Left lung (tissue), 10 donors: ENCODE measurements around the gene ADCK2. TPM values are rescaled to one million over a fixed set of nuclear protein-coding genes. Genes with fewer than 3 reads are reported as not detected.

Experiments used
- ATAC-seq: fragments of 200-7000 bp; cut with Tn5 transposase; one replicate; pipeline ENCODE4 v1.9.1; 2020; ENCODE audit warnings: moderate library complexity
- DNase-seq, 4 donors: peaks; one replicate each; pipeline ENCODE4 v3.0.0-alpha.2; 2013 to 2020
- H3K27ac ChIP-seq, 2 donors: fragments of 200-600 bp; sonication (generic) in 1 of 2; one replicate each; pipeline versions ENCODE4 v1.5.0 to v1.8.0; 2020 to 2021
- H3K27me3 ChIP-seq, 2 donors: fragments of 200-600 bp; sonication (generic) in 1 of 2; one replicate each; pipeline versions ENCODE4 v1.5.0 to v1.8.0; 2020 to 2021
- H3K36me3 ChIP-seq, 2 donors: fragments of 200-600 bp; sonication (generic) in 1 of 2; one replicate each; pipeline versions ENCODE4 v1.5.0 to v1.8.0; 2020 to 2021
- H3K4me1 ChIP-seq, 2 donors: fragments of 200-600 bp; one replicate each; pipeline ENCODE4 v1.8.0; 2021
- H3K4me3 ChIP-seq, 2 donors: fragments of 200-600 bp; sonication (generic) in 1 of 2; one replicate each; pipeline versions ENCODE4 v1.5.0 to v1.8.0; 2020 to 2021; ENCODE audit warnings: mild to moderate bottlenecking in 1 of 2
- H3K9me3 ChIP-seq, 2 donors: fragments of 200-600 bp; sonication (generic) in 1 of 2; one replicate each; pipeline versions ENCODE4 v1.5.0 to v1.8.0; 2020 to 2021
- intact Hi-C, 2 donors: fragments of 100-400 bp; cut with DNase I; formaldehyde crosslinking; loops; one replicate each; pipeline versions ENCODE4 v1.11.2 to v1.14.2; 2022
- polyA plus RNA-seq, 6 donors: library from polyadenylated mRNA; unstranded; fragments of 120-200 nt; gene quantifications; one replicate each; pipeline ENCODE4 v1.2.1, GENCODE V29; 2013; ENCODE audit not compliant: insufficient read length in 6 of 6
- total RNA-seq, 2 donors: library from RNA; stranded (reverse); fragmentation: NEBNext Ultra II Directional; extraction: Animal tissue kit (Norgen Biotek cat#: 25700); gene quantifications; one replicate each; pipeline ENCODE4 v1.2.1, GENCODE V29; 2021
- TF ChIP-seq, protein P1 (sequence below), 2 donors: fragments of 200-600 bp; sonication (generic) in 1 of 2; IDR thresholded peaks; one replicate each; pipeline versions ENCODE4 v1.5.0 to v1.8.0; 2021; ENCODE audit warnings: antibody characterized with exemption in 2 of 2
- donor health status: DM: no; HTN: yes; CAD: no.
- donor health status: DM: no; HTN: no; CAD: no.

The ADCK2 gene
- total and polyA plus RNA-seq, 8 donors: 14.5 to 22.0 (median 17.7) TPM

DNA sequence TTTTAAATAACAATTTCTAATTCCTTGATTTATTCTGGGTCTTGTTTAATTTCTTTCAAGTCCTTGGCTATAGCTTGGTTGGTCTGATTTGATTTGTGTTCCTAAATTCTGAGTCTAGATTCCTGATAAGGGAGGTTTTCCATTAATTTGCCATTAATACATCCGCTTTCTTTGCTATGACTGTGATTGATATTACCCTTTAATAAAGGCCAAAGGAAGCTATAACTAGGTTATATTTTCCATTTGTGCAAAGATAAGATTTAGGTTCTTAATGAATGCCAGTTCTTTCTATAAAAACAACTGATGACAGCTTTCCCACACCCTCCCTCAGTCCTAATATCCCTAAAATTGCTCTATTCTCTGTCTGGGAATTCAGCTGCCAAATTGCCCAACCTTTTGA, 52.0 kb downstream of the ADCK2 start:
- DNase-seq (no peak), ATAC-seq (no peak)
- TF ChIP-seq, protein P1, sequence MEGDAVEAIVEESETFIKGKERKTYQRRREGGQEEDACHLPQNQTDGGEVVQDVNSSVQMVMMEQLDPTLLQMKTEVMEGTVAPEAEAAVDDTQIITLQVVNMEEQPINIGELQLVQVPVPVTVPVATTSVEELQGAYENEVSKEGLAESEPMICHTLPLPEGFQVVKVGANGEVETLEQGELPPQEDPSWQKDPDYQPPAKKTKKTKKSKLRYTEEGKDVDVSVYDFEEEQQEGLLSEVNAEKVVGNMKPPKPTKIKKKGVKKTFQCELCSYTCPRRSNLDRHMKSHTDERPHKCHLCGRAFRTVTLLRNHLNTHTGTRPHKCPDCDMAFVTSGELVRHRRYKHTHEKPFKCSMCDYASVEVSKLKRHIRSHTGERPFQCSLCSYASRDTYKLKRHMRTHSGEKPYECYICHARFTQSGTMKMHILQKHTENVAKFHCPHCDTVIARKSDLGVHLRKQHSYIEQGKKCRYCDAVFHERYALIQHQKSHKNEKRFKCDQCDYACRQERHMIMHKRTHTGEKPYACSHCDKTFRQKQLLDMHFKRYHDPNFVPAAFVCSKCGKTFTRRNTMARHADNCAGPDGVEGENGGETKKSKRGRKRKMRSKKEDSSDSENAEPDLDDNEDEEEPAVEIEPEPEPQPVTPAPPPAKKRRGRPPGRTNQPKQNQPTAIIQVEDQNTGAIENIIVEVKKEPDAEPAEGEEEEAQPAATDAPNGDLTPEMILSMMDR (IDR thresholded peaks at IDR 0.05): no peak
- intact Hi-C loops: no loop called here
- no peaks in the 10 kb centered on the region for H3K9me3 ChIP-seq
- no peak overlapping the region for H3K4me3 ChIP-seq
- peaks cover 0 to 3% of the 10 kb centered on the region in 2 donors for H3K4me1 ChIP-seq
- no peak overlapping the region for H3K27ac ChIP-seq
- H3K27me3 ChIP-seq: no peaks in the 10 kb centered on the region
- peaks cover 0 to 6% of the 10 kb centered on the region in 2 donors for H3K36me3 ChIP-seq

GRCh38 chr7:140726281-140726680, 53.5 kb downstream of the ADCK2 start:
- Histone ChIP-seq H3K9me3 (no peaks in the 10 kb centered on the region), H3K4me3 (no peak overlapping the region), H3K27ac (no peak overlapping the region), H3K4me1 (no peaks in the 10 kb centered on the region), H3K36me3 (peaks cover 0 to 16% of the 10 kb centered on the region in 2 donors), H3K27me3 (no peaks in the 10 kb centered on the region)
- TF ChIP-seq, protein P1 (IDR thresholded peaks at IDR 0.05): peak in 1 of 2 donors; percentile 10
- ATAC-seq (peak; percentile 37), DNase-seq (peak in 1 of 4 donors; percentile 7)
- intact Hi-C loops: no loop called here

DNA sequence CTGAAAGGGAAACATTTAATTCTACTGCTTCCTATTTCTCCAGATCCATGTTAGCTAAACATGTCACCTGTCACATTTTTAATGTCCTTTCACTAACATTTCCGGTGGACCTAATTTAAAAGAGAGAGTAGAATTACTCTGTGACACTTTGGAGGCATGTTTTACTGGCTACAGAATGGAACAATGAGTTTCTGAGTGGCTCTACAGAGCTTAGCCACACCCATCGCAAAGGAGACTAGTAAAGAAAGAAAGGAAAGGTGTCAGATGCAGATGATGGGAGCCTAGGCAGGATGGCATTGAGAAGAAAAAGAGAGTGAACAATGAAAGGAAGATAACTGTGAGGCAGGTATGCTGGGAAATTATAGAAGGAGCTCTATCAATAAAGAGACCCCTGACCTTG, 59.7 kb downstream of the ADCK2 start:
- peaks cover 0 to 37% of the 10 kb centered on the region in 2 donors for H3K36me3 ChIP-seq
- H3K27me3 ChIP-seq: no peaks in the 10 kb centered on the region

GRCh38 chr7:140734096-140734495, 61.4 kb downstream of the ADCK2 start:
- intact Hi-C loops: no loop called here
- Histone ChIP-seq H3K4me1 (no peaks in the 10 kb centered on the region), H3K9me3 (no peaks in the 10 kb centered on the region), H3K27ac (no peak overlapping the region), H3K27me3 (no peaks in the 10 kb centered on the region), H3K4me3 (no peak overlapping the region), H3K36me3 (peaks cover 0 to 53% of the 10 kb centered on the region in 2 donors)
- ATAC-seq (no peak), DNase-seq (no peak)
- TF ChIP-seq, protein P1 (IDR thresholded peaks at IDR 0.05): no peak

More for the DNA sequence above, 59.7 kb downstream of the ADCK2 start:
- H3K9me3 ChIP-seq: no peaks in the 10 kb centered on the region
- DNase-seq (no peak), ATAC-seq (no peak)
- no peaks in the 10 kb centered on the region for H3K4me1 ChIP-seq
- no peak overlapping the region for H3K27ac ChIP-seq
- intact Hi-C loops: no loop called here
- no peak overlapping the region for H3K4me3 ChIP-seq
- TF ChIP-seq, protein P1 (IDR thresholded peaks at IDR 0.05): no peak

DNA sequence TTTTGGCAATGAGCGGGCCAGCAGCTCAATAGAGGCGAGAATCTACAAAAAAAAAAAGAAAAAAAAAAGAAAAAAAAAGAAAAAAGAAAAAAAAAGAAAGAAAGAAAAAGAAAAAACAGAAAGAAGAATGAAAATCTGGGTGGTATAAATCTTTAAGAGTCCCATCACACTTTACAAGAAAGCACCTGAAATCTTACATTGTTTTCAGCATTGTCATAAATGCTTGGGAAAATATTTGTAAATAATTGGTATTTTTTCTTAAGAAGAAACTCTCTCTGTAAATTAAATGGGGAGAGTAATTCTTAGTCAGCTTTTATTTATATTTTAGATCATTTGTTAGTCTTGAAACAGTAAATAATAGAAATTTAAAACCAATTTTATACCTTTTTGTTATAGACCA, 62.0 kb downstream of the ADCK2 start:
- intact Hi-C loops: no loop called here
- Histone ChIP-seq H3K27ac (no peak overlapping the region), H3K27me3 (no peaks in the 10 kb centered on the region), H3K4me1 (no peaks in the 10 kb centered on the region), H3K4me3 (no peak overlapping the region), H3K36me3 (peaks cover 0 to 59% of the 10 kb centered on the region in 2 donors), H3K9me3 (no peaks in the 10 kb centered on the region)
- ATAC-seq: no peak
- no peak for DNase-seq
- TF ChIP-seq, protein P1 (IDR thresholded peaks at IDR 0.05): no peak
